ENCODE data around the gene CCDC87. TPM values are rescaled to one million over a fixed set of nuclear protein-coding genes. Genes with fewer than 3 reads are reported as not detected.
"Not testable (repeated sequence)": the region's sequence is repeated elsewhere in the genome, so short reads cannot be mapped to it uniquely, and the experiment has no call there.

The CCDC87 gene
- total and polyA plus RNA-seq, 2 experiments from 2014 or later: 1.2 to 3.9 TPM

DNA sequence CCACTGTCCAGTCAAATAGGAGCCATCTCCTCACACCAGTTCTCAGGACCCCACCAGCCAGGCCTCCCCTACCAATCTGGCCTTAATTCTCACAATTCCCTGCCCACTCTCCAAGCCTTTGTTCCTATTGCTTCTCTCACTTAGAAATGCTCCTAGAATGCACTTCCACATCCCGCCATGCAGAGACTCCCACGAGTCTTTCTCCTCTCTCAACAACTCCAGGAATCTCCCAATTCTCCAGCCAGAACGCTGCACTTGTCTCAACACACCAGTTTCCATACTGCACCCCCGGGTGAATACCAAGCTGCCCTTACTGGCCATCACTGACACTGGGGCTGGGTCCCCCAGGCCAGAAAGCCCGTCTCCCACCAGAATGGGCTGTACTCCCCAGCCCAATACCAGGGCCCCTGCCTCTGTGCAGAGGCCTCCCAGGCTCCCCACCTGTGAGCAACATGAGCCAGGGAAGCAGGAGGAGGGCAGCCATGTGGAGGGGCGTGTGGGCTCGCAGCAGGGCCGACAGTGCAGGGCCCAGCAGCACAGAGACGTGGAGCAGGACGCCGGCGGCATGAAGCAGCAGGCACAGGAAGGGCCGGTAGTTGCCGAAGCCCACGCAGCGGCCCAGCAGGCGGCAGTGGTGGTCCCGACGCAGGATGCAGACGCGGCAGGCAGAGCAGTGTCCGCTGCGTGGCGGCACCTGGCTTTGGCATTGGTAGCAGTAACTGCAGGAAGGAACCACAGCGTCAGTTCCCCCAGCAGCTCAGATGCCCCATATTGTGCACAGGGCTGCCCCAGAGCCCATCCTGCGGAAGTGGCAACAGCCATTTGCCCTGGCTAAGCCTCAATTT, 49.4 kb downstream of the CCDC87 start:
- no peaks in the 10 kb centered on the region for H3K36me3 ChIP-seq
- TF ChIP-seq CTCF (IDR thresholded peaks at IDR 0.05; ENCODE audit: low read depth, low read length): peak; percentile 70
- no peak overlapping the region for H3K4me3 ChIP-seq
- no peak overlapping the region for H3K27ac ChIP-seq
- peak in 1 of 2 donors; percentile 68 for DNase-seq (ENCODE audit: low read depth in 1 of 2, low spot score in 1 of 2)
- H3K4me1 ChIP-seq (ENCODE audit: low read depth): peaks cover 3% of the 10 kb centered on the region
- H3K27me3 ChIP-seq: no peaks in the 10 kb centered on the region
- no peaks in the 10 kb centered on the region for H3K9me3 ChIP-seq (ENCODE audit: low read depth)

DNA sequence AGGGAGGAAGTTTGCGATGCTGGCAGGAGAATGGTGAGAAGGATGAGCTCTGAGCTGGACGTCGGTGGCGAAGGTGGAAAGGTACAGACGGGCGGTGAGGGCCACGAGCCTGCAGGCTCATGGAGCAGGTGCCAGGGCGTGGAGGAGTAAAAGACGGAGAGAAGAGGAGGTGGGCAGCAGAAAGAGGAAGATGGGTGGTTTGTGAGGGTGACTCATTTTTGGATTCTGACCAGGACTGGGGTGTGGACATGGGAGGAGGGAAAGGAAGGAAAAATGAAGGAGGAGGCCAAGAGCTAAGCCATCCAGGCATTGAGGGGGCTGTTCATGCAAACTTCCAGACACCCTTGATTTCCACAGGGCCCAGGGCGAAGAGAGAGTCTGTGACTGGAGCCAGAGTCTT, 50.5 kb downstream of the CCDC87 start:
- no peak overlapping the region for H3K4me3 ChIP-seq
- no peak for TF ChIP-seq CTCF (IDR thresholded peaks at IDR 0.05; ENCODE audit: low read depth, low read length)
- H3K36me3 ChIP-seq: no peaks in the 10 kb centered on the region
- H3K9me3 ChIP-seq (ENCODE audit: low read depth): no peaks in the 10 kb centered on the region
- H3K27me3 ChIP-seq: no peaks in the 10 kb centered on the region
- H3K27ac ChIP-seq: no peak overlapping the region
- no peaks in the 10 kb centered on the region for H3K4me1 ChIP-seq (ENCODE audit: low read depth)
- peak in 1 of 2 donors; percentile 17 for DNase-seq (ENCODE audit: low read depth in 1 of 2, low spot score in 1 of 2)

DNA sequence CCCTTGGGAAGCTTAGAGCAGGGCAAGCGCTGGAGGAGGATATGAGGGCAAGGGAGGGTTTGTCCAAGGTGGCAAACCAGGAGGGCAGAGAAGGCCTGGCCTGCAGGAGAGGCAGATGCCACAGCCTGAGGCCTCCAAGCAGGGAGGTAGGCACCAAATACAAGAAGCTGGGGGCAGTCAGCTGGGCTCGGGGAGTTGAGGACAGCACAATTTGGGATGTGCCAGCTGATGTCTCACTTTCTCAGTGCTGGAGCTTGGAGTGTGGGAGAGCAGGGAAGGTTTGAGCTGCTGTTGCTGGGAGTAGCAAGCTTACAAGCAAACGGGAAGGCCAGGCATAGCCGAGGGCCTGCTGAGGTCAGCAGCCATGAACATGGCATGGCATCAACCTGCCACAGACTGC, 51.0 kb downstream of the CCDC87 start:
- H3K27ac ChIP-seq: no peak overlapping the region
- no peaks in the 10 kb centered on the region for H3K27me3 ChIP-seq
- DNase-seq (ENCODE audit: low read depth in 1 of 2, low spot score in 1 of 2): no peak
- H3K4me1 ChIP-seq (ENCODE audit: low read depth): no peaks in the 10 kb centered on the region
- no peak for TF ChIP-seq CTCF (IDR thresholded peaks at IDR 0.05; ENCODE audit: low read depth, low read length)
- H3K9me3 ChIP-seq (ENCODE audit: low read depth): no peaks in the 10 kb centered on the region
- H3K36me3 ChIP-seq: no peaks in the 10 kb centered on the region
- H3K4me3 ChIP-seq: no peak overlapping the region

- H3K27me3 ChIP-seq; H3K36me3 ChIP-seq; H3K4me3 ChIP-seq; DNase-seq (ENCODE audit: low read depth in 1 of 2, low spot score in 1 of 2); H3K9me3 ChIP-seq (ENCODE audit: low read depth); H3K4me1 ChIP-seq (ENCODE audit: low read depth); H3K27ac ChIP-seq: not testable (repeated sequence)
These were observed 52.3 kb downstream of the CCDC87 start for GRCh38 chr11:66540598-66540997.

Other genes with a start within 250 kb of the CCDC87 start
- 29.3 and 33.2 TPM in 2 replicates for gene BRMS1, start 248.0 kb downstream of the CCDC87 start, total RNA-seq
- 33.8 and 37.3 TPM in 2 replicates for gene BRMS1, start 248.0 kb downstream of the CCDC87 start, polyA plus RNA-seq
- gene B4GAT1, start 245.4 kb downstream of the CCDC87 start, total RNA-seq: 138 and 194 TPM in 2 replicates
- gene B4GAT1, start 245.4 kb downstream of the CCDC87 start, polyA plus RNA-seq: 129 and 174 TPM in 2 replicates
- gene SLC29A2, start 221.3 kb downstream of the CCDC87 start, total RNA-seq: 30.2 and 36.8 TPM in 2 replicates
- 32.6 and 50.2 TPM in 2 replicates for gene SLC29A2, start 221.3 kb downstream of the CCDC87 start, polyA plus RNA-seq
- gene NPAS4, start 172.0 kb downstream of the CCDC87 start, total RNA-seq: 1.2 TPM in 2 replicates
- 1.5 TPM in 1 of 2 replicates, not detected in the other for gene NPAS4, start 172.0 kb downstream of the CCDC87 start, polyA plus RNA-seq
- 48.4 and 70.3 TPM in 2 replicates for gene MRPL11, start 154.2 kb downstream of the CCDC87 start, total RNA-seq
- gene MRPL11, start 154.2 kb downstream of the CCDC87 start, polyA plus RNA-seq: 64.1 and 75.8 TPM in 2 replicates
- 19.9 and 30.9 TPM in 2 replicates for gene PELI3, start 126.2 kb downstream of the CCDC87 start, total RNA-seq
- gene PELI3, start 126.2 kb downstream of the CCDC87 start, polyA plus RNA-seq: 16.4 and 20.5 TPM in 2 replicates
- gene DPP3, start 112.6 kb downstream of the CCDC87 start, total RNA-seq: 21.9 and 60.7 TPM in 2 replicates
- 20.8 and 44.9 TPM in 2 replicates for gene DPP3, start 112.6 kb downstream of the CCDC87 start, polyA plus RNA-seq
- 100 and 106 TPM in 2 replicates for gene BBS1, start 82.4 kb downstream of the CCDC87 start, total RNA-seq
- gene BBS1, start 82.4 kb downstream of the CCDC87 start, polyA plus RNA-seq: 59.7 and 62.7 TPM in 2 replicates
- gene ZDHHC24, start 47.0 kb downstream of the CCDC87 start, total RNA-seq: 14.7 and 21.6 TPM in 2 replicates
- gene ZDHHC24, start 47.0 kb downstream of the CCDC87 start, polyA plus RNA-seq: 15.2 and 16.9 TPM in 2 replicates
- 74.2 and 189 TPM in 2 replicates for gene ACTN3, start 46.2 kb downstream of the CCDC87 start, total RNA-seq
- gene ACTN3, start 46.2 kb downstream of the CCDC87 start, polyA plus RNA-seq: 111 and 322 TPM in 2 replicates
- gene CTSF, start 24.5 kb downstream of the CCDC87 start, total RNA-seq: 15.2 and 45.6 TPM in 2 replicates
- gene CTSF, start 24.5 kb downstream of the CCDC87 start, polyA plus RNA-seq: 16.8 and 51.0 TPM in 2 replicates
- gene CCS, start 122 bp upstream of the CCDC87 start, total RNA-seq: 73.1 and 86.6 TPM in 2 replicates
- gene CCS, start 122 bp upstream of the CCDC87 start, polyA plus RNA-seq: 117 and 153 TPM in 2 replicates
- 74.6 and 90.6 TPM in 2 replicates for gene RBM14, start 23.6 kb upstream of the CCDC87 start, total RNA-seq
- gene RBM14, start 23.6 kb upstream of the CCDC87 start, polyA plus RNA-seq: 95.2 and 111 TPM in 2 replicates
- gene RBM4, start 45.6 kb upstream of the CCDC87 start, total RNA-seq: 142 and 146 TPM in 2 replicates
- 206 and 241 TPM in 2 replicates for gene RBM4, start 45.6 kb upstream of the CCDC87 start, polyA plus RNA-seq
- 25.7 and 30.2 TPM in 2 replicates for gene RBM4B, start 84.8 kb upstream of the CCDC87 start, total RNA-seq
- gene RBM4B, start 84.8 kb upstream of the CCDC87 start, polyA plus RNA-seq: 62.3 and 62.6 TPM in 2 replicates
- 23.1 and 27.4 TPM in 2 replicates for gene SPTBN2, start 136.2 kb upstream of the CCDC87 start, total RNA-seq
- gene SPTBN2, start 136.2 kb upstream of the CCDC87 start, polyA plus RNA-seq: 6.0 and 15.0 TPM in 2 replicates